Fibroblast of peridontal ligament (primary cell): ENCODE results near the gene COPB2.

Experiments
- DNase-seq: peaks from one replicate; pipeline ENCODE4 v3.0.0-alpha.2; 2010; ENCODE audit errors: extremely low read depth

The COPB2 gene

DNA sequence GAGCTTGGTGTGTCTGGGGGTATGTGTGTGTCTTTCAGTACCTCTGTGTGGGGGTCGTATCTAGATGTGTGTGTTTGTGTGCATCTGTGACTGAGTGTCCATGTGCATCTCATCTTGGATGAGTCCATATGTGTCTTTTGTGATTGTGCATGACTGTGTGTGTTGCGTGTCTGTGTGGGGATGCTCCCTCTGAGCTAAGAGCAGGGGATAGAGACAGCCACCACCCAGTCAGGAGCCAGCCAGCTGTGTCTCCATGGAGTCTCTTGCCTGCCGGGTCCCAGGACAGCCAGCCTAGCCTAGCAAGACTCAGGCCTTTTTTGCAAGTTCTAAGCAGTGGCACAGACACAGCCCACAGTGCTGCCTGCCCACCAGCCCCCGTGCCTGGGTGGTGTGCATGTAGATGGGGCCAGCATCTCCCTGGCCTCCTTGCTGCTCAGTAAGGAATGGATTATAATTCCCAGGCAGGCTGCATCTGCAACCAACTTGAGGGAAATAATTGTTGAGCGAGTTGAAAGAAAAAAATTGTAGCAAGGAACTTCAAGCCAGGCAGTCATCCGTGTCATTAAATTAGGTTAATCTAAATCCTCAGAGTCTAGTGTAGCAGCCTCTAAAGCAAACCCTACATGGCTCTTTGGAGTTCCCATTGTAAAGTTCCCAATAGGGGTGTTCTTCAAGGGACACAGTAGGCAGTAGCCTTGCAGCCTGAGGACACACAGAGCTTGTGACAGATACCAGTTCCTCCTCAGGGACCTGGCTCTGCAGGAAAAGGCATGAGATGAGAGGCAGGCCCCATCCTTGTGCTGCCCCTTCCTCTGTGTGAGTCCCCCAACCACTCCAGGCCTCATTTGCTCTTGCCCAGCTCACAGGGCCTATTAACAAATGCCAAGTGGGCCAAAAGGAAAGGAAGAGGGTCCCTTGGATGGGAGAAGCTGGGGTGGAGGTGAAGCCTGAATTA lies 81.6 kb downstream of the COPB2 start:
- peak; percentile 22 for DNase-seq
